IPS-20b (cell line): ENCODE measurements around the gene PRKCQ.

Source experiments
- H3K27ac ChIP-seq: one replicate; pipeline ENCODE4 v1.5.1; 2013; ENCODE audit warnings: low read length
- H3K27me3 ChIP-seq: 2 replicates; pipeline ENCODE4 v1.6.1; 2013; ENCODE audit warnings: mild to moderate bottlenecking, low read length, inconsistent platforms; ENCODE audit not compliant: insufficient read depth
- H3K36me3 ChIP-seq: 2 replicates; pipeline ENCODE4 v1.6.1; 2013; ENCODE audit warnings: low read depth, mild to moderate bottlenecking, inconsistent platforms, low read length, moderate library complexity; ENCODE audit not compliant: insufficient read depth
- H3K4me1 ChIP-seq: 2 replicates; pipeline ENCODE4 v1.6.1; 2013; ENCODE audit warnings: mild to moderate bottlenecking, control low read depth, inconsistent platforms, low read length, moderate library complexity; ENCODE audit not compliant: insufficient read depth
- H3K4me3 ChIP-seq: 2 replicates; pipeline ENCODE4 v1.5.1; 2013; ENCODE audit warnings: mild to moderate bottlenecking, low read length, inconsistent platforms
- H3K9ac ChIP-seq: 2 replicates; pipeline ENCODE4 v1.6.1; 2013; ENCODE audit warnings: low read depth, mild to moderate bottlenecking, inconsistent platforms, low read length, moderate library complexity
- H3K9me3 ChIP-seq: 2 replicates; pipeline ENCODE4 v1.6.1; 2013; ENCODE audit warnings: mild to moderate bottlenecking, low read depth, low read length, inconsistent platforms; ENCODE audit not compliant: insufficient read depth

The PRKCQ gene

GRCh38 chr10:6430423-6430980 lies 149.6 kb downstream of the PRKCQ start:
- no peaks in the 10 kb centered on the region for H3K9me3 ChIP-seq
- no peaks in the 10 kb centered on the region for H3K27me3 ChIP-seq
- H3K27ac ChIP-seq: no peak overlapping the region
- no peak overlapping the region for H3K9ac ChIP-seq
- H3K4me1 ChIP-seq: no peaks in the 10 kb centered on the region
- no peak overlapping the region for H3K4me3 ChIP-seq
- no peaks in the 10 kb centered on the region for H3K36me3 ChIP-seq

GRCh38 chr10:6427357-6427959 lies 152.6 kb downstream of the PRKCQ start:
- Histone ChIP-seq H3K4me3 (no peak overlapping the region), H3K36me3 (no peaks in the 10 kb centered on the region)

GRCh38 chr10:6426317-6426716 lies 153.8 kb downstream of the PRKCQ start:
- Histone ChIP-seq H3K4me1 (no peaks in the 10 kb centered on the region), H3K27ac (no peak overlapping the region), H3K9ac (no peak overlapping the region), H3K27me3 (no peaks in the 10 kb centered on the region), H3K4me3 (no peak overlapping the region), H3K36me3 (no peaks in the 10 kb centered on the region), H3K9me3 (no peaks in the 10 kb centered on the region)

More at GRCh38 chr10:6427357-6427959, 152.6 kb downstream of the PRKCQ start:
- Histone ChIP-seq H3K27ac (no peak overlapping the region), H3K9me3 (no peaks in the 10 kb centered on the region), H3K27me3 (no peaks in the 10 kb centered on the region), H3K9ac (no peak overlapping the region), H3K4me1 (no peaks in the 10 kb centered on the region)

GRCh38 chr10:6423413-6424170 lies 156.5 kb downstream of the PRKCQ start:
- Histone ChIP-seq H3K9ac (no peak overlapping the region), H3K27ac (no peak overlapping the region), H3K36me3 (no peaks in the 10 kb centered on the region), H3K9me3 (no peaks in the 10 kb centered on the region), H3K27me3 (no peaks in the 10 kb centered on the region), H3K4me3 (no peak overlapping the region), H3K4me1 (no peaks in the 10 kb centered on the region)

GRCh38 chr10:6423004-6423403 lies 157.1 kb downstream of the PRKCQ start:
- Histone ChIP-seq H3K27me3 (no peaks in the 10 kb centered on the region), H3K9ac (no peak overlapping the region), H3K9me3 (no peaks in the 10 kb centered on the region), H3K4me3 (no peak overlapping the region), H3K4me1 (no peaks in the 10 kb centered on the region), H3K27ac (no peak overlapping the region), H3K36me3 (no peaks in the 10 kb centered on the region)

GRCh38 chr10:6418613-6419216 lies 161.4 kb downstream of the PRKCQ start:
- H3K27me3 ChIP-seq: no peaks in the 10 kb centered on the region

GRCh38 chr10:6418167-6418566 lies 161.9 kb downstream of the PRKCQ start:
- Histone ChIP-seq H3K9me3 (no peaks in the 10 kb centered on the region), H3K4me3 (no peak overlapping the region), H3K4me1 (no peaks in the 10 kb centered on the region), H3K9ac (no peak overlapping the region), H3K36me3 (no peaks in the 10 kb centered on the region), H3K27ac (no peak overlapping the region), H3K27me3 (no peaks in the 10 kb centered on the region)

More at GRCh38 chr10:6418613-6419216, 161.4 kb downstream of the PRKCQ start:
- no peak overlapping the region for H3K9ac ChIP-seq
- no peaks in the 10 kb centered on the region for H3K36me3 ChIP-seq
- H3K4me3 ChIP-seq: no peak overlapping the region
- no peak overlapping the region for H3K27ac ChIP-seq
- no peaks in the 10 kb centered on the region for H3K9me3 ChIP-seq
- H3K4me1 ChIP-seq: no peaks in the 10 kb centered on the region

GRCh38 chr10:6416892-6417512 lies 163.1 kb downstream of the PRKCQ start:
- no peaks in the 10 kb centered on the region for H3K27me3 ChIP-seq
- no peak overlapping the region for H3K9ac ChIP-seq
- H3K9me3 ChIP-seq: no peaks in the 10 kb centered on the region
- no peaks in the 10 kb centered on the region for H3K4me1 ChIP-seq
- no peaks in the 10 kb centered on the region for H3K36me3 ChIP-seq
- no peak overlapping the region for H3K27ac ChIP-seq
- H3K4me3 ChIP-seq: no peak overlapping the region

- Histone ChIP-seq H3K27ac (no peak overlapping the region), H3K4me1 (peaks cover 4% of the 10 kb centered on the region; the same call in 1 of the 2 replicates), H3K36me3 (no peaks in the 10 kb centered on the region), H3K9ac (no peak overlapping the region), H3K9me3 (no peaks in the 10 kb centered on the region), H3K27me3 (no peaks in the 10 kb centered on the region), H3K4me3 (no peak overlapping the region)
Measured at GRCh38 chr10:6411436-6411835, 168.6 kb downstream of the PRKCQ start.

GRCh38 chr10:6410830-6411229 lies 169.2 kb downstream of the PRKCQ start:
- H3K4me3 ChIP-seq: no peak overlapping the region
- no peak overlapping the region for H3K27ac ChIP-seq
- no peak overlapping the region for H3K9ac ChIP-seq
- no peaks in the 10 kb centered on the region for H3K27me3 ChIP-seq
- H3K4me1 ChIP-seq: peaks cover 4% of the 10 kb centered on the region; the same call in 1 of the 2 replicates
- H3K9me3 ChIP-seq: no peaks in the 10 kb centered on the region
- H3K36me3 ChIP-seq: no peaks in the 10 kb centered on the region

- Histone ChIP-seq H3K9ac (no peak overlapping the region), H3K27ac (no peak overlapping the region), H3K9me3 (no peaks in the 10 kb centered on the region), H3K36me3 (no peaks in the 10 kb centered on the region), H3K4me3 (no peak overlapping the region), H3K27me3 (no peaks in the 10 kb centered on the region), H3K4me1 (peaks cover 4% of the 10 kb centered on the region; the same call in 1 of the 2 replicates)
Measured at GRCh38 chr10:6409971-6410643, 170.0 kb downstream of the PRKCQ start.
